GM19467 (cell line): ENCODE measurements around the gene IFNLR1.

Experiments
- ATAC-seq: cut with Tn5 transposase; IDR thresholded peaks from one replicate; pipeline ENCODE4 v1.9.1; 2021; ENCODE audit warnings: mild to moderate bottlenecking, moderate library complexity; ENCODE audit not compliant: unreplicated experiment

The IFNLR1 gene

DNA sequence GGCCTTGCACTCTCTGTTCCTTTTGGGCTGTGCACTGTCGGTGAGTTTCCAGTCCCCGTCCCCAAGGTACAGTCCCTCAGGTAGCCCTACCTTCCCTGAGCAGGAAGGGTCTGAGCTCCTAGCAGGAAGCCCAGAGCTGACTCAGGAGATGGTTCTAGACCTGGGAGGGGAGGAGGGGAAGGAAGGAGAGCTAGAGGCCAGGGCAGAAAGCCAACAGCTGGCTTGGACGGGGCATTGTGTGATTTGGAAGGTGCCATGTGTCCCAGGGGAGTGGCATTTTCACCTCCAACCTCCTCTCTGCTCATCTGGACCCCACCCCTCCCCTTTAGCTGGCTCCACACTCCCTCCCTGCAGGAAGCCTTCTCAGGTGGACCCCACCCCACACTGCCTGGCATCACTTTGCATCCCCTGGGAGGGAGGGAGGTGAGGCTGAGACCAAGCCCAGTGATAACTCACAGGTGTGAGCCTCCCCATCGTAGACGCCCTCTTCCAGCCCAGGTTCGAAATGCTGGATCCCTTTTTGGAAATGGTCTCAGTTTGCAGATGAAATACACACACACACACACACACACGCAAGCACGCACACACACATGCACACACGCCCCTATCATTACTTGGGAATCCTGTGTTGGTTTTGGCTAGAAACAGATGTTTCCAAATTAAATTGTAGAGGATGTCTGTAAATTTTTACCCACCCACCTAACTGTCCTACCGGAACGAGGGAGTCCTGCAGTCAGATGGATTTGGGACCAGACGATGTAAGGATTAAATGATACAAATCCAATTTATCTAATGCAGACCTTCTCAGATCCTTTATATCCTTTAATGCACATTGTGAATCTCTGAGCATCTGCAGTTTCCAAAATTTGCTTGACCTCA lies 19.7 kb upstream of the IFNLR1 start:
- ATAC-seq, result no peak

- ATAC-seq, result no peak
Measured at GRCh38 chr1:24206083-24206464, 19.0 kb upstream of the IFNLR1 start.

DNA sequence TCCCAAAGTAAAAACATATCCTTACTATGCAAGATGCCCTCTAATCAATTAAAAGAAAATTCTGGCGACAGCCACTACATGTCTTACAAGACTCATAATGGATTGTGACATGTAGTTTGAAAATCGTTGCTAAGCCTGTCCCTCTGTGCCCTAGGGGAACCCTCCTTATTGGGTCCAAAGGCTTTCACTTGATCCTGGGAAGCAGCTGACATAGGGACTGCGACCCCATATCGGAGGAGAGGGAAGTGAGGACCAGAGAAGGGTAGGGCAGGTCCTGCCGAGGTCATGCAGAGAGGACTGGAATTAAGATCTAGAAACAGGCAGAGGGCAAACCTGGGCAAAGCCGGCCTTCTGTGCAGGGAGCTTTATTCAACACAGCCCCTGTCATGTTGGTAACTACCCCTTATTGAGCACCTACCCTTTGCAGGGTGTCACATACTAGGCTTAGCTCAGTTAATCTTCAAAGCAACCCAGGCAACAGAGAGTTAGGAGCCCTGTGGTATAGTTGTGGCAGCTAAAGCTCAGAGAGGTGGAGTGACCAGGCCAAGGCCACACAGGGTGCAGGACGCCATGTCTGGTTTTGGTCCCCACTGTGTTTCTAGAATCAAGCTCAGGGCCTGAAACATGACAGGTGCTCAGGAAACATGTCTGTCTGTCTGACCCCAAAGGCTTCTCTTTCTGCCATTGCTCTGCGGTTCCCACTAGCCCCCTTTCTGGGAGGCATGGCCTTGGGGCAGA lies 18.4 kb upstream of the IFNLR1 start:
- ATAC-seq, result no peak

DNA sequence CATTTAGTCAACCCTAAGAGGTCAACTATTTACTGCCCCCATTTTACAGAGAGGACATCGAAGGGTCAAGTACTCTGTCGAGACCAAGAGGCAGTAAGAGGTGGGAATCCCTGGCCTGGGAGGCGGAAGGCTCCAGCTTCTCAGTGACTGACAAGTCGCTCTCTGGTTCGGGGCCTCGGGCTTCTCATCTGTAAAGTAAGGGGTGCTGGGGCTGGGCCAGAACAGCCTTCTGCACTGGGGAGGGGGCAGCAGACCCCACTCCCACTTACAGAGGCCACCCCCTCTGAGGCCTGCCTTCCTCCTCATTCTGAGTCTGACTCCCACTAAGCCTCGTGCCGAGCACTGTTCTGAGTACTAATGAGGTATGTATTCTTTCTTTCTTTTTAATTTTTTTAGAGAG lies 17.0 kb upstream of the IFNLR1 start:
- no peak for ATAC-seq

DNA sequence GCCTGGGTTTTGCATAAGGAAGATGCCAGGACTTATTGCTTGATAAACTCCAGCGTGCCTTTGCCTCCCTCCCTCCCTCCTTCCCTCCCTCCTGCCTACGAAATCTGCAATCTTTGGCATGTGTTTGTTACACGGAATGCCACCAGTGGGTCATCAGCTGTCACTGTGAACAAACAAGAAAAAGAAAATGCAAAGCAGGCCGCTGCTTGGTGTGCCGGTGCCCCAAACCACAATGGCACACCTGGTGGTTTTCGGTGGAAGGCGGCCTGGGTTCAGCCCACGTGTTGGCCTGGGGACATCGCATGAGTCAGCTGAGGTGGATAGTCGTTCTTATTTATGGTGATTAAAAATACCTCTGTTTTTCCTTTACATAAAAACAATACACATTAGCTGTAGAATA lies 16.3 kb upstream of the IFNLR1 start:
- no peak for ATAC-seq

GRCh38 chr1:24202987-24203386 lies 15.9 kb upstream of the IFNLR1 start:
- ATAC-seq, result no peak

GRCh38 chr1:24202556-24202955 lies 15.5 kb upstream of the IFNLR1 start:
- ATAC-seq, result no peak

DNA sequence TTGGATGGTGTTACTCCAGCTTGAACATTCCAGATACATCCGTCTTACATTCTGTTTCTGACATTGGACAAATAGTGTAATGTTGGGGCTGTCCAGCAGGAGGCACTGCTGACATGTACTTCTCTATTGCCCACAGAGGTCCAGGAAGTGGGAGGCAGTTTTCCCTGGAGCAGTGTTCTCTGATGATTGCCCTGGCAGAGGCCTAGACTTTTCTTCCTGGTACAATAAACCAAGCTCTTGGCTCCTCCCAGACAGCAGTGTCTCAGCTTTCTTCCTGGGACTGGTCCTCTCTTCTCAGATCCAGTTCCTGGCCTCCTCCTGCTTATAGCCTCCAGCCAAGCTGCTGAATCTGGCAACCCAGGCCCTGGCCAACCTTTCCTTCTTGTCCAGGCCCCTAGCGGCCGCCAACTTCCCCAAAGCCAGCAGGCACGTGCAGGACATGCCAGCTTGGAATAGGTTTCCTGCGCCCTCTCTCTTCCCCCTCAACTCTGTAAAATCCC lies 14.9 kb upstream of the IFNLR1 start:
- ATAC-seq, result no peak

DNA sequence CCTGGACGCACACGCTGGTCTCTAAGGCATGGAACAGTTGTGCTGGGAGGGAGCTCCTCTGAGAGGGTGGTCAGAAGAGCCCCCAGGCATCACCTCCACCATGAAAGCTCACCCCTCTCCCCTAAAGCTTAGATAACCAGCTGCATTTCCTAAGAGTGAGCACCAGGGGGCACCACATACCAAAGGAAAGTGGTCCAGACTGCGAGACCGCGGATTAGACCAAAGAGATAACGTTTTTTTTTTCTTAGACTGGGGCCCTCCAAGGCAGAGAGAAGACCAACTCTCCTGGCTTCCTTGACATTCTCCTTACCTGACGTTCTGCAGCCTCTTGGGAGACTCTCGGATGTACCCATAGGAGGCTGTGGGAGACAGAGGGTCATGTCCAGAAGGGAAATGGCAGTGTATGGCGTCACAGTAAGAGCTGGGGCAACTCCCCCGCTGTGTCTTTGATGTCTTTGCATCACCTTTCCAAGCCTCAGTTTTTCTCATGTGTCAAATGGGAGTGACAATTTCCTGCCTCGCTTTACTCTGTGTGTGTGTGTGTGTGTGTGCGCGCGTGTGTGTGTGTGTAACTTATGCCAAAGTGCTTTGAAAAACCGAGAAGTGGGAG lies 12.3 kb upstream of the IFNLR1 start:
- no peak for ATAC-seq

DNA sequence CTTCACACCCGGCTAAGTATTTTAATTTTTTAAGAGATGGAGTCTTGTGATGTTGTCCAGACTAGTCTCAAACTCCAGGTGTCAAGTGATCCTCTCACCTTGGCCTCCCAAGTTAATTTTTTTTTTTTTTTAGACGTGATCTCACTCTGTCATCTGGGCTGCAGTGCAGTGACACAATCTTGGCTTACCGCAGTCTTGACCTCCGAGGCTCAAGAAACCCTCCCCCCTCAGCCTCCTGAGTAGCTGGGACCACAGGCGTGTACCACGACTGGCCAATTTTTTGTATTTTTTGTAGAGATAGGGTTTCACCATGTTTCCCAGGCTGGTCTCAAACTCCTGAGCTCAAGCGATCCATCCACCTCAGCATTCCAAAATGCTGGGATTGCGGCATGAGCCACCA lies 11.7 kb upstream of the IFNLR1 start:
- ATAC-seq, result no peak

DNA sequence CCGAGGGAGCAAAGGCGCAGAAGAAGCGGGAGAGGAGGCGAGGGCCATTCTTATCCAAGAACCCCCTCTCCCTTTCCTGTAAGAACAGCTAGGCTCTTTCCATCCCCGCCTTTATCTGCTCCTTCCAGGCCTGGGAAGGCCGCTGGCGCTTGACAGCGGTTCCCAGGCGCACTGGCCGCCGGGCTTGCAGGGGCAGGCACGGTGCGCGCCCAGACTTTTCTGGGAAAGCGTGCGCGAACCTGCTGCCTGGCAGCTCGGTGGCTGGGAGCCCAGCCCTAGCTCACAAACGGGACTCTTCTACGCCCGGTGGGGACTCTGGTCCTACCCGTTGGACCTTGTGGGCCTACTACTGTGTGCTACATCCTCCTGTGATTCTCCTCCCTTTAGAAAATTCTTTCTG lies 8.8 kb upstream of the IFNLR1 start:
- no peak for ATAC-seq

DNA sequence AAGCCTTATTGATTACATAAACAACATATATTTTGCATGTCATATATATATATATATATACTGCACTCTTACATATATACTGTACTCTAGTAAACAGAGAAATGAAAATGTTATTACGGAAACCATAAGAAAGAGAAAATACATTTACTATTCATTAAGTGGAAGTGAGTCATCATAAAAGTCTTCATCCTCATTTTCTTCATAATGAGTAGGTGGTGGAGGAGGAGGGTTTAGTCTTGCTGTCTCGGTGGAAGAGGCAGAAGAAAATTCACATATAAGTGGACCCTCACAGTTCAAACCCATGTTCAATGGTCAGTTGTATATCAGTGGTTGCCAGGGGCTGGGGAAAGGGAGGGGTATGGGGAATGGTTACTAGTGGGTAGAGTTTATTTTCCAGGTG lies 8.0 kb upstream of the IFNLR1 start:
- no peak for ATAC-seq

- ATAC-seq, result no peak
Measured at GRCh38 chr1:24193046-24193445, 6.0 kb upstream of the IFNLR1 start.

- ATAC-seq, result no peak
Measured at GRCh38 chr1:24191860-24192259, 4.8 kb upstream of the IFNLR1 start.

- peak; percentile 35 for ATAC-seq
Measured at GRCh38 chr1:24190983-24191461, 3.9 kb upstream of the IFNLR1 start.

- no peak for ATAC-seq
Measured at GRCh38 chr1:24189528-24189927, 2.4 kb upstream of the IFNLR1 start.

- ATAC-seq, result no peak
Measured at GRCh38 chr1:24186711-24186992, 437 bp downstream of the IFNLR1 start.

- ATAC-seq, result no peak
Measured at GRCh38 chr1:24186031-24186710, 918 bp downstream of the IFNLR1 start.

GRCh38 chr1:24185076-24185475 lies 2.0 kb downstream of the IFNLR1 start:
- no peak for ATAC-seq

DNA sequence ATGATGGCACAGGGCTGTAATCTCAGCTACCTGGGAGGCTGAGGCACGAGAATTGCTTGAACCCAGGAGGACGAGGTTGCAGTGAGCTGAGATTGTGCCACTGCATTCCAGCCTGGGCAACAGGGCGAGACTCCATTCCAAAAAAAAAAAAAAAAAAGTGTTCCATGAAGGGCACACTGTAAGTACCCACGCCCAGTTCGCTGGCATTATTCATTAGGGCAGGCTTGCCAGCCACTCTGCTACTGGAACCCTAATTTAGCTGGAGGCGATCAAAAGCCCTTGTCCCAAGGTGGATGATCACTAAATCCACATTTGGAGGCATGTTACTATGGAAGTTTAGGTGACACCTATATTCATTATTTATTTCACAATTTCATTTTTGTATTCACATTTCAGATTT lies 5.0 kb downstream of the IFNLR1 start:
- ATAC-seq, result no peak

- ATAC-seq, result no peak
Measured at GRCh38 chr1:24181619-24182018, 5.5 kb downstream of the IFNLR1 start.
